ENCODE data around the gene CFAP70. TPM values are rescaled to one million over a fixed set of nuclear protein-coding genes. Genes with fewer than 3 reads are reported as not detected.

The CFAP70 gene
- polyA plus RNA-seq, 1 donor from 2014 or later = 5.8 TPM

DNA sequence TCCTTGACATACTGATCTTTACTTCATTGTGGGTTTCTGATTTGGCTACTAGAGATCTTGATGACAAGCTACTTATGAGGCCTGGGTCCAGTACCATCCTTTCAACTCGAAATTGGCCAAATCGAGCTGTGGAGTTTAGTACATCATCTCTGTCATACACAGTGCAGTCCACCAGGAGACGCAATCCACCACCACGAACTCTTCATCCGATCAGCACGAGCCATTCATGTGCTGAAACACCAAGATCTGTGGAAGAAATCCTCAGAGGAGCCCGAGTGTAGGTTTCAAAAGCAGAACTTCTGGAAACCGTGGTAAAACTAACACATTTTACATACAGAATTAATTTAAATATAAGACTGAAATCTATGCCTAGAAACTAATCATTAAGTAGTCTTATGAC lies 125.8 kb downstream of the CFAP70 start:
- no peak overlapping the region for H3K4me2 ChIP-seq (ENCODE audit: low read length)
- no peak for TF ChIP-seq SMC3 (conservative IDR thresholded peaks at IDR 0.05; ENCODE audit: poor library complexity)
- TF ChIP-seq, protein P1, sequence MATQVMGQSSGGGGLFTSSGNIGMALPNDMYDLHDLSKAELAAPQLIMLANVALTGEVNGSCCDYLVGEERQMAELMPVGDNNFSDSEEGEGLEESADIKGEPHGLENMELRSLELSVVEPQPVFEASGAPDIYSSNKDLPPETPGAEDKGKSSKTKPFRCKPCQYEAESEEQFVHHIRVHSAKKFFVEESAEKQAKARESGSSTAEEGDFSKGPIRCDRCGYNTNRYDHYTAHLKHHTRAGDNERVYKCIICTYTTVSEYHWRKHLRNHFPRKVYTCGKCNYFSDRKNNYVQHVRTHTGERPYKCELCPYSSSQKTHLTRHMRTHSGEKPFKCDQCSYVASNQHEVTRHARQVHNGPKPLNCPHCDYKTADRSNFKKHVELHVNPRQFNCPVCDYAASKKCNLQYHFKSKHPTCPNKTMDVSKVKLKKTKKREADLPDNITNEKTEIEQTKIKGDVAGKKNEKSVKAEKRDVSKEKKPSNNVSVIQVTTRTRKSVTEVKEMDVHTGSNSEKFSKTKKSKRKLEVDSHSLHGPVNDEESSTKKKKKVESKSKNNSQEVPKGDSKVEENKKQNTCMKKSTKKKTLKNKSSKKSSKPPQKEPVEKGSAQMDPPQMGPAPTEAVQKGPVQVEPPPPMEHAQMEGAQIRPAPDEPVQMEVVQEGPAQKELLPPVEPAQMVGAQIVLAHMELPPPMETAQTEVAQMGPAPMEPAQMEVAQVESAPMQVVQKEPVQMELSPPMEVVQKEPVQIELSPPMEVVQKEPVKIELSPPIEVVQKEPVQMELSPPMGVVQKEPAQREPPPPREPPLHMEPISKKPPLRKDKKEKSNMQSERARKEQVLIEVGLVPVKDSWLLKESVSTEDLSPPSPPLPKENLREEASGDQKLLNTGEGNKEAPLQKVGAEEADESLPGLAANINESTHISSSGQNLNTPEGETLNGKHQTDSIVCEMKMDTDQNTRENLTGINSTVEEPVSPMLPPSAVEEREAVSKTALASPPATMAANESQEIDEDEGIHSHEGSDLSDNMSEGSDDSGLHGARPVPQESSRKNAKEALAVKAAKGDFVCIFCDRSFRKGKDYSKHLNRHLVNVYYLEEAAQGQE (IDR thresholded peaks at IDR 0.05; ENCODE audit: borderline replicate concordance) = no peak
- TF ChIP-seq POLR2AphosphoS5 (IDR thresholded peaks at IDR 0.05) = no peak
- no peak for TF ChIP-seq MXI1 (conservative IDR thresholded peaks at IDR 0.05; ENCODE audit: poor library complexity, severe bottlenecking)
- TF ChIP-seq EP300 (conservative IDR thresholded peaks at IDR 0.05; ENCODE audit: poor library complexity, severe bottlenecking) = no peak
- TF ChIP-seq EZH2 (IDR thresholded peaks at IDR 0.05; ENCODE audit: borderline replicate concordance, insufficient read depth, low read length, poor library complexity, severe bottlenecking) = no peak
- no peak for TF ChIP-seq TAF1 (IDR thresholded peaks at IDR 0.05; ENCODE audit: low read depth)
- no peak for TF ChIP-seq RAD21 (conservative IDR thresholded peaks at IDR 0.05)
- TF ChIP-seq, protein P2, sequence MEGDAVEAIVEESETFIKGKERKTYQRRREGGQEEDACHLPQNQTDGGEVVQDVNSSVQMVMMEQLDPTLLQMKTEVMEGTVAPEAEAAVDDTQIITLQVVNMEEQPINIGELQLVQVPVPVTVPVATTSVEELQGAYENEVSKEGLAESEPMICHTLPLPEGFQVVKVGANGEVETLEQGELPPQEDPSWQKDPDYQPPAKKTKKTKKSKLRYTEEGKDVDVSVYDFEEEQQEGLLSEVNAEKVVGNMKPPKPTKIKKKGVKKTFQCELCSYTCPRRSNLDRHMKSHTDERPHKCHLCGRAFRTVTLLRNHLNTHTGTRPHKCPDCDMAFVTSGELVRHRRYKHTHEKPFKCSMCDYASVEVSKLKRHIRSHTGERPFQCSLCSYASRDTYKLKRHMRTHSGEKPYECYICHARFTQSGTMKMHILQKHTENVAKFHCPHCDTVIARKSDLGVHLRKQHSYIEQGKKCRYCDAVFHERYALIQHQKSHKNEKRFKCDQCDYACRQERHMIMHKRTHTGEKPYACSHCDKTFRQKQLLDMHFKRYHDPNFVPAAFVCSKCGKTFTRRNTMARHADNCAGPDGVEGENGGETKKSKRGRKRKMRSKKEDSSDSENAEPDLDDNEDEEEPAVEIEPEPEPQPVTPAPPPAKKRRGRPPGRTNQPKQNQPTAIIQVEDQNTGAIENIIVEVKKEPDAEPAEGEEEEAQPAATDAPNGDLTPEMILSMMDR (IDR thresholded peaks at IDR 0.05; ENCODE audit: poor library complexity, severe bottlenecking) = no peak
- H3K9ac ChIP-seq (ENCODE audit: low read length) = no peak overlapping the region
- H3K9me2 ChIP-seq (ENCODE audit: insufficient read depth, low read length) = no peaks in the 10 kb centered on the region
- no peak overlapping the region for H2AFZ ChIP-seq (ENCODE audit: low read depth, low read length)
- no peaks in the 10 kb centered on the region for H3K9me3 ChIP-seq (ENCODE audit: low read length)
- H3F3A ChIP-seq (ENCODE audit: insufficient read depth, low read length, poor library complexity, severe bottlenecking) = no peaks in the 10 kb centered on the region
- no peaks in the 10 kb centered on the region for H4K20me1 ChIP-seq (ENCODE audit: insufficient read depth)
- no peaks in the 10 kb centered on the region for H3K27me3 ChIP-seq (ENCODE audit: insufficient read depth, low read depth, low read length)
- H3K27ac ChIP-seq (ENCODE audit: low read length) = no peak overlapping the region
- H3K36me3 ChIP-seq (ENCODE audit: insufficient read depth, low read length) = no peaks in the 10 kb centered on the region
- no peaks in the 10 kb centered on the region for H3K79me2 ChIP-seq (replicated peaks; ENCODE audit: insufficient read depth, low read length)
- H3K4me3 ChIP-seq (ENCODE audit: low read length) = no peak overlapping the region

DNA sequence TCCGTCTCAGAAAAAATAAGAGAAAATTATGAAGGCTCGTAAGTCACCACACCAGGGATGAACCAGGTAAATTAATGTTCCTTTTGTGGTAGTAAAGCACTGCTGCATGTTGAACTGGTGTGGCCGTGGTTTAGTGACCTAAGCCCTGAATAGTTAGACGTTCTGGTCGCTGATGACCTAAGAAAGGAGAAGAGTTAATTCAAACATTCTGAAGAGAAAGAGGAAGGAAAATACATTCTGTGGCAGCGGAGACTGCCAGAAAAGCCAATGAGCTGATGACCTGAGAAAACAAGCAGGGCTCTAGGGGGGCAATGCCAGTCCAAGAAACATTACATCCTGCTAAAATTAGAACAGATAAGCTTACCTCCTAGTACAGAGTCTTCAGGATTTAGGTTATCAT lies 129.1 kb downstream of the CFAP70 start:
- TF ChIP-seq, protein P1 (IDR thresholded peaks at IDR 0.05; ENCODE audit: borderline replicate concordance) = no peak
- TF ChIP-seq RAD21 (conservative IDR thresholded peaks at IDR 0.05) (no peak), EP300 (conservative IDR thresholded peaks at IDR 0.05; ENCODE audit: poor library complexity, severe bottlenecking) (no peak), MXI1 (conservative IDR thresholded peaks at IDR 0.05; ENCODE audit: poor library complexity, severe bottlenecking) (no peak), POLR2AphosphoS5 (IDR thresholded peaks at IDR 0.05) (no peak), EZH2 (IDR thresholded peaks at IDR 0.05; ENCODE audit: borderline replicate concordance, insufficient read depth, low read length, poor library complexity, severe bottlenecking) (no peak), SMC3 (conservative IDR thresholded peaks at IDR 0.05; ENCODE audit: poor library complexity) (no peak), TAF1 (IDR thresholded peaks at IDR 0.05; ENCODE audit: low read depth) (no peak)
- TF ChIP-seq, protein P2 (IDR thresholded peaks at IDR 0.05; ENCODE audit: poor library complexity, severe bottlenecking) = no peak
- H3K27me3 ChIP-seq (ENCODE audit: insufficient read depth, low read depth, low read length) = no peaks in the 10 kb centered on the region
- no peaks in the 10 kb centered on the region for H3F3A ChIP-seq (ENCODE audit: insufficient read depth, low read length, poor library complexity, severe bottlenecking)
- no peak overlapping the region for H3K9ac ChIP-seq (ENCODE audit: low read length)
- H3K9me3 ChIP-seq (ENCODE audit: low read length) = no peaks in the 10 kb centered on the region
- H3K36me3 ChIP-seq (ENCODE audit: insufficient read depth, low read length) = no peaks in the 10 kb centered on the region
- no peaks in the 10 kb centered on the region for H4K20me1 ChIP-seq (ENCODE audit: insufficient read depth)
- no peaks in the 10 kb centered on the region for H3K9me2 ChIP-seq (ENCODE audit: insufficient read depth, low read length)
- no peak overlapping the region for H3K27ac ChIP-seq (ENCODE audit: low read length)
- H3K4me2 ChIP-seq (ENCODE audit: low read length) = no peak overlapping the region
- H3K79me2 ChIP-seq (replicated peaks; ENCODE audit: insufficient read depth, low read length) = no peaks in the 10 kb centered on the region
- H3K4me3 ChIP-seq (ENCODE audit: low read length) = no peak overlapping the region
- H2AFZ ChIP-seq (ENCODE audit: low read depth, low read length) = no peak overlapping the region

All from neural cell (in vitro differentiated cells).